Measurements from ENCODE around the gene DHRS4.
"Not testable (repeated sequence)": the region's sequence is repeated elsewhere in the genome, so short reads cannot be mapped to it uniquely, and the experiment has no call there.

DNA sequence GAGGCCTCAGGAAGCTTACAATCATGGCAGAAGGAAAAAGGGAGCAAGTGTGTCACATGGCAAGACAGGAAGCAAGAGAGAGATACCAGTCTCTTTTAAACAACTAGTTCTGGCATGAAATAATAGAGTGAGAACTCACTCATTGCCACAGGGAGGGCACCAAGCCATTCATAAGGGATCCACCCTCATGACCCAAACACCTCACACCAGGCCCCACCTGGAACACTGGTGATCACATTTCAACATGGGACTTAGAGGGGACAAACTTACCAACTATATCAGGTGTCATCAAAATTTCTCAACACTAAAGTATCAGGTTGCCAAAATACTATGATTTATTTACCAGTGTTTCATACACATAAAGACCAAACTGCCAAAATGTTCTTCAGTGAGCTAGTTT, 42.4 kb downstream of the DHRS4 start:
- TF ChIP-seq CTCF, POLR2A (IDR thresholded peaks at IDR 0.05): not testable (repeated sequence)

Measured in lower leg skin (tissue), 3 donors.